OCI-LY7 (cell line): ENCODE data around the gene DNAJB1. TPM values are rescaled to one million over a fixed set of nuclear protein-coding genes. Genes with fewer than 3 reads are reported as not detected.

ENCODE experiments used
- BruUV-seq: library from RNA; stranded (reverse); fragments of 400-500 nt; replicated peaks from 2 replicates; lab custom pipeline; 2021; lab: Mats Ljungman, UMichigan
- CTCF ChIA-PET: fragments of 300-600 bp; sonication (Branson Sonifier 250); formaldehyde crosslinking; loops from one replicate; lab custom pipeline; 2022; ENCODE audit warnings: antibody characterized with exemption; ENCODE audit not compliant: unreplicated experiment; lab: Charles Lee
- POLR2A ChIA-PET: fragments of 300-600 bp; sonication (Branson Sonifier 250); formaldehyde crosslinking; loops from one replicate; lab custom pipeline; 2022; ENCODE audit warnings: antibody characterized with exemption; lab: Charles Lee
- DNase-seq: peaks from one replicate; pipeline ENCODE4 v3.0.0-alpha.2; 2015; ENCODE audit warnings: low spot score
- H2AFZ ChIP-seq: fragments of 200-600 bp; sonication (generic), shearing (Covaris generic); 2 replicates; pipeline ENCODE4 v1.6.1; 2014; ENCODE audit warnings: mild to moderate bottlenecking, antibody characterized with exemption, low read length, moderate library complexity
- H3K27ac ChIP-seq: fragments of 200-600 bp; sonication (generic); 2 replicates; pipeline ENCODE4 v1.5.1; 2014; ENCODE audit warnings: mixed run types, low read depth, mild to moderate bottlenecking, moderate library complexity, low read length, inconsistent platforms; ENCODE audit not compliant: poor library complexity, severe bottlenecking
- H3K36me3 ChIP-seq: fragments of 200-600 bp; sonication (generic); 2 replicates; pipeline ENCODE4 v1.6.1; 2014; ENCODE audit warnings: mild to moderate bottlenecking, antibody characterized with exemption, low read length, moderate library complexity, mixed read lengths; ENCODE audit not compliant: insufficient read depth
- H3K4me1 ChIP-seq: fragments of 200-600 bp; sonication (generic); 2 replicates; pipeline ENCODE4 v1.5.1; 2014; ENCODE audit warnings: mild to moderate bottlenecking, low read length; ENCODE audit not compliant: insufficient read depth, poor library complexity, severe bottlenecking
- H3K4me2 ChIP-seq: fragments of 200-600 bp; sonication (generic); 2 replicates; pipeline ENCODE4 v1.6.1; 2014; ENCODE audit warnings: mild to moderate bottlenecking, low read length
- H3K4me3 ChIP-seq: fragments of 200-600 bp; sonication (generic); 2 replicates; pipeline ENCODE4 v1.5.1; 2014; ENCODE audit warnings: mild to moderate bottlenecking, low read depth, low read length; ENCODE audit not compliant: poor library complexity, severe bottlenecking
- H3K79me2 ChIP-seq: fragments of 200-600 bp; sonication (generic); 2 replicates; pipeline ENCODE4 v1.6.1; 2016; ENCODE audit warnings: low read depth, mild to moderate bottlenecking, low read length, moderate library complexity, mixed read lengths; ENCODE audit not compliant: insufficient read depth
- H3K9me2 ChIP-seq: fragments of 200-600 bp; sonication (generic); 2 replicates; pipeline ENCODE4 v1.6.1; 2016; ENCODE audit warnings: mild to moderate bottlenecking, low read length, mixed read lengths; ENCODE audit not compliant: insufficient read depth
- H3K9me3 ChIP-seq: fragments of 200-600 bp; sonication (generic); 2 replicates; pipeline ENCODE4 v1.6.1; 2014; ENCODE audit warnings: mild to moderate bottlenecking, mixed run types, low read length, mixed read lengths
- H4K20me1 ChIP-seq: fragments of 200-600 bp; sonication (generic); 2 replicates; pipeline ENCODE4 v1.6.1; 2014; ENCODE audit warnings: mild to moderate bottlenecking, antibody characterized with exemption, low read length, moderate library complexity, mixed read lengths; ENCODE audit not compliant: insufficient read depth
- CTCF ChIP-seq: fragments of 200-600 bp; sonication (generic); conservative IDR thresholded peaks from 2 replicates; pipeline ENCODE4 v1.5.1; 2014; ENCODE audit warnings: mild to moderate bottlenecking, antibody characterized with exemption, low read length, moderate library complexity, mixed read lengths
- EZH2phosphoT487 ChIP-seq: fragments of 200-600 bp; sonication (generic); IDR thresholded peaks from 2 replicates; pipeline ENCODE4 v1.6.1; 2018; ENCODE audit warnings: low read depth, borderline replicate concordance, mild to moderate bottlenecking, mixed run types, antibody characterized with exemption, low read length, moderate library complexity, mixed read lengths
- intact Hi-C: fragments of 100-400 bp; cut with micrococcal nuclease; formaldehyde crosslinking; loops from one replicate; pipeline ENCODE4 v1.10.0; 2022; ENCODE audit not compliant: unreplicated experiment
- total RNA-seq, 2 experiments: library from RNA; depleted of rRNA in 1 of 2; stranded (reverse); fragments of >200 nt in 1 of 2; shearing (Covaris generic) in 1 of 2; gene quantifications; 2 replicates each; pipeline ENCODE4 v1.2.3, GENCODE V29; 2014 to 2022

Gene DNAJB1
- total RNA-seq, 2 experiments from 2014 or later: 63.7 to 76.7 TPM

DNA sequence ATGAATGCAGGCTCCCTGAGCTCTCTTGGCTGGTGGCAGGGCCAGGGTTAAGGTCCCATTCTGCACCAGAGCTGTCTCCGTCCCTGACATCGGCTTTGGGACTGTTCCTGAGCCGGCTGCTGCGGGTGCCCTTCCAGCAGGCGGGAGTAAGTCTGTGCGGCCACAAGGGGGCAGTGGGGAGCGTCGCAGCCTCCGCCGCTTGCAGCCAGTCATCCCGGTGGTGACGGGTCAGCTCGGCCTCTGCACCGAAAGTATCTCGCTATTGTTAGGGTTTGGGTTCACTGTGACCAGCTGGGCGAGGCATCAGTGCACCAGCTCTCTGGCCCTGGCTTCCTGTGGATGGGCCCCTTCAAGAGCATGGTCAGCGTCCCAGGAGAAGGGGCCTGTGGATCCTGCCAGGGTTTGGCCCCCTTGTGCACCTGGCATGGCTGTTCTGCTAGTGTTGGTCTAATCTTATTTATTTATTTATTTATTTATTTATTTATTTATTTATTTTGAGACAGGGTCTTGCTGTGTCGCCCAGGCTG is 38.5 kb upstream of the DNAJB1 start:
- Histone ChIP-seq H3K9me3 (no peaks in the 10 kb centered on the region), H3K9me2 (no peaks in the 10 kb centered on the region), H3K36me3 (peaks cover 7% of the 10 kb centered on the region; the same call in 1 of the 2 replicates), H3K4me3 (no peak overlapping the region), H3K79me2 (peaks cover 17% of the 10 kb centered on the region; the same call in 1 of the 2 replicates), H3K4me2 (peak overlapping the region; percentile 33; the same call in 1 of the 2 replicates), H3K27ac (no peak overlapping the region), H2AFZ (no peak overlapping the region), H3K4me1 (peaks cover 33% of the 10 kb centered on the region), H4K20me1 (no peaks in the 10 kb centered on the region)
- POLR2A ChIA-PET: interaction anchor here (1.3 kb wide), 1 partner anchor 132 kb away, joined by 3 read pairs; no protein-coding TSS in a partner anchor
- no peak for TF ChIP-seq EZH2phosphoT487
- TF ChIP-seq CTCF: peak; percentile 95
- no TSS peak for BruUV-seq
- intact Hi-C loops: loop anchor here (5.0 kb wide), 1 partner anchor 39 kb away; the partner anchor contains the start of gene DNAJB1
- CTCF ChIA-PET: interaction anchor here (0.6 to 1.2 kb wide), 2 partner anchors 129 to 732 kb away, joined by 3 read pairs; no protein-coding TSS in a partner anchor
- peak; percentile 78 for DNase-seq

- CTCF ChIA-PET: interaction anchor here (1.2 kb wide), 1 partner anchor 130 kb away, joined by 3 read pairs; no protein-coding TSS in a partner anchor
- DNase-seq: no peak
- H3K4me3 ChIP-seq: no peak overlapping the region
- intact Hi-C loops: loop anchor here (5.0 kb wide), 1 partner anchor 39 kb away; the partner anchor contains the start of gene DNAJB1
- TF ChIP-seq CTCF (no peak), EZH2phosphoT487 (no peak)
- H3K4me1 ChIP-seq: peaks cover 39% of the 10 kb centered on the region
- no peaks in the 10 kb centered on the region for H3K9me2 ChIP-seq
- no peak overlapping the region for H2AFZ ChIP-seq
- POLR2A ChIA-PET: interaction anchor here (1.3 kb wide), 1 partner anchor 133 kb away, joined by 3 read pairs; no protein-coding TSS in a partner anchor
- H4K20me1 ChIP-seq: no peaks in the 10 kb centered on the region
- H3K4me2 ChIP-seq: peak overlapping the region; percentile 33; the same call in 1 of the 2 replicates
- peaks cover 12% of the 10 kb centered on the region; the same call in 1 of the 2 replicates for H3K79me2 ChIP-seq
- BruUV-seq: no TSS peak
- H3K9me3 ChIP-seq: no peaks in the 10 kb centered on the region
- H3K27ac ChIP-seq: no peak overlapping the region
- peaks cover 4% of the 10 kb centered on the region; the same call in 1 of the 2 replicates for H3K36me3 ChIP-seq
These were observed 37.9 kb upstream of the DNAJB1 start for GRCh38 chr19:14555918-14556661.
